PC-3 (cell line): ENCODE data around the gene RUFY1.

ENCODE experiments used
- EZH2 ChIP-seq: fragments of 300-600 bp; sonication (generic); IDR thresholded peaks from one replicate; pipeline ENCODE4 v1.6.1; 2017; ENCODE audit warnings: antibody characterized with exemption, mild to moderate bottlenecking, low read length; ENCODE audit not compliant: unreplicated experiment
- EZH2phosphoT487 ChIP-seq: fragments of 300-600 bp; sonication (generic); IDR thresholded peaks from 2 replicates; pipeline ENCODE4 v1.6.1; 2018; ENCODE audit warnings: mild to moderate bottlenecking, antibody characterized with exemption, low read length, borderline replicate concordance
- TF ChIP-seq, protein P1 (sequence below): fragments of 300-600 bp; sonication (generic); conservative IDR thresholded peaks from 2 replicates; pipeline ENCODE4 v1.5.1; 2017; ENCODE audit warnings: antibody characterized with exemption, low read depth, mild to moderate bottlenecking, low read length

DNA sequence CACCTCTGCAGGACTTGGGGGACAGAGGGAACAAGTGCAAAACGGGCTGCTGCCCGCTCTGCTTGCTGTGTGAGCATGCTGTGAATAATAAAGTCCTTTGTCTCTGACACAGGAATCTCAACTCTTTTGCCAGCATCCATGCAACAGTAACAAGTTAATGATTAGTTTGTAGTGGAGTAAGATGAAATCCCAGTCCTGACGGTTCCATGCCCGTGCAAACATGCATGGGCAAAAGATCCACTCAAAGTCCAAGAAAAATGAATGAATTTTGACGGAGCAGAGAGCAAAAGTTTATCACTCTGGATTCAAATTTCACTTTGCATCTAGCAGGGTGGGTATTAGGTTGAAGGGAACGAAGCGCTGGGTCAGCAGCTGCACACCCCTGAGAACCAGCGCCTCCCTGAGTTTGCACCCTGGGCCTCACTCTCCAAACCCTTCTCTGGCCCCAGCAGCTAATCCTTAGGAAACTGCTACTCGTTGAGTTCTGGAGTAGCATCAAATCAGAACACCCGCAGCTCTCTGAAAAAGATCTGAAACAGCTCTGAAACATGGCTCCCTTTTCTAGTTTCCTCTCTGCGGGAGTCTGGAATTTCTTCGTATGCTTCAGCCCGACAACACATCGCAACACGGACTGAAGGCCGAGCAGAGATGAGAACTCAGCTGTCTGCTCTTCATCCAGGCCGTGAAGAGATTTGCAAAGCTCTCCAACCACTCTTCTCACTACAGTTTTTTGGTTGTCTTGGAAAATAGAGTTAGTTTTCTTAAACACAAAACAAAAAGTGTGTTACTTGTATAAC lies 45.6 kb upstream of the RUFY1 start:
- TF ChIP-seq, protein P1, sequence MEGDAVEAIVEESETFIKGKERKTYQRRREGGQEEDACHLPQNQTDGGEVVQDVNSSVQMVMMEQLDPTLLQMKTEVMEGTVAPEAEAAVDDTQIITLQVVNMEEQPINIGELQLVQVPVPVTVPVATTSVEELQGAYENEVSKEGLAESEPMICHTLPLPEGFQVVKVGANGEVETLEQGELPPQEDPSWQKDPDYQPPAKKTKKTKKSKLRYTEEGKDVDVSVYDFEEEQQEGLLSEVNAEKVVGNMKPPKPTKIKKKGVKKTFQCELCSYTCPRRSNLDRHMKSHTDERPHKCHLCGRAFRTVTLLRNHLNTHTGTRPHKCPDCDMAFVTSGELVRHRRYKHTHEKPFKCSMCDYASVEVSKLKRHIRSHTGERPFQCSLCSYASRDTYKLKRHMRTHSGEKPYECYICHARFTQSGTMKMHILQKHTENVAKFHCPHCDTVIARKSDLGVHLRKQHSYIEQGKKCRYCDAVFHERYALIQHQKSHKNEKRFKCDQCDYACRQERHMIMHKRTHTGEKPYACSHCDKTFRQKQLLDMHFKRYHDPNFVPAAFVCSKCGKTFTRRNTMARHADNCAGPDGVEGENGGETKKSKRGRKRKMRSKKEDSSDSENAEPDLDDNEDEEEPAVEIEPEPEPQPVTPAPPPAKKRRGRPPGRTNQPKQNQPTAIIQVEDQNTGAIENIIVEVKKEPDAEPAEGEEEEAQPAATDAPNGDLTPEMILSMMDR, result no peak
- no peak for TF ChIP-seq EZH2
- TF ChIP-seq EZH2phosphoT487, result no peak
